BLaER1 (cell line): ENCODE results near the gene ZNF729.
"Not testable (repeated sequence)": the region's sequence is repeated elsewhere in the genome, so short reads cannot be mapped to it uniquely, and the experiment has no call there.

Source experiments
- H3K27ac ChIP-seq: shearing (Covaris generic); formaldehyde crosslinking; 2 replicates; pipeline ENCODE4 v1.8.1; 2022
- H3K27me3 ChIP-seq: shearing (Covaris generic); formaldehyde crosslinking; 2 replicates; pipeline ENCODE4 v1.8.1; 2022
- H3K36me3 ChIP-seq: shearing (Covaris generic); formaldehyde crosslinking; 2 replicates; pipeline ENCODE4 v1.8.1; 2022
- H3K4me1 ChIP-seq: shearing (Covaris generic); formaldehyde crosslinking; 2 replicates; pipeline ENCODE4 v1.8.1; 2022
- H3K4me2 ChIP-seq: shearing (Covaris generic); formaldehyde crosslinking; 2 replicates; pipeline ENCODE4 v1.8.1; 2022
- H3K4me3 ChIP-seq: shearing (Covaris generic); formaldehyde crosslinking; 2 replicates; pipeline ENCODE4 v1.8.1; 2022
- H3K9ac ChIP-seq: shearing (Covaris generic); formaldehyde crosslinking; 2 replicates; pipeline ENCODE4 v1.8.1; 2022
- H3K9me3 ChIP-seq: shearing (Covaris generic); formaldehyde crosslinking; 2 replicates; pipeline ENCODE4 v1.8.1; 2022
- H4K20me1 ChIP-seq: shearing (Covaris generic); formaldehyde crosslinking; 2 replicates; pipeline ENCODE4 v1.8.1; 2022
- Cebpa-rat ChIP-seq: shearing (Covaris generic); IDR thresholded peaks from 2 replicates; pipeline ENCODE4 v1.8.1; 2022

The ZNF729 gene

GRCh38 chr19:22286151-22286810 is at the start of gene ZNF729:
TSS of gene ZNF729 (plus strand) at chr19:22286441. CDS start at chr19:22286526, 85 bp downstream.
- no peak for TF ChIP-seq Cebpa-rat
- Histone ChIP-seq H3K9ac (no peak within 1 kb of the TSS), H3K27ac (no peak within 1 kb of the TSS), H3K4me1 (no peaks in the 10 kb centered on the region), H3K9me3 (peaks cover 26% of the 10 kb centered on the region), H3K4me2 (no peak within 1 kb of the TSS), H3K36me3 (no peaks in the 10 kb centered on the region), H3K27me3 (no peaks in the 10 kb centered on the region), H3K4me3 (no peak within 1 kb of the TSS), H4K20me1 (no peaks in the 10 kb centered on the region)

- Histone ChIP-seq H3K4me2 (no peak overlapping the region), H3K27me3 (no peaks in the 10 kb centered on the region), H3K36me3 (no peaks in the 10 kb centered on the region), H3K9ac (no peak overlapping the region), H3K4me1 (no peaks in the 10 kb centered on the region), H4K20me1 (no peaks in the 10 kb centered on the region), H3K4me3 (no peak overlapping the region), H3K9me3 (peaks cover 22% of the 10 kb centered on the region; the same call in 1 of the 2 replicates), H3K27ac (no peak overlapping the region)
- no peak for TF ChIP-seq Cebpa-rat
These were observed 29.4 kb upstream of the ZNF729 start for GRCh38 chr19:22256856-22257255.

- Histone ChIP-seq H3K27ac (no peak overlapping the region), H3K9me3 (peaks cover 27% of the 10 kb centered on the region; the same call in 1 of the 2 replicates), H4K20me1 (no peaks in the 10 kb centered on the region), H3K27me3 (no peaks in the 10 kb centered on the region), H3K36me3 (no peaks in the 10 kb centered on the region), H3K9ac (no peak overlapping the region), H3K4me1 (no peaks in the 10 kb centered on the region), H3K4me2 (no peak overlapping the region), H3K4me3 (no peak overlapping the region)
- no peak for TF ChIP-seq Cebpa-rat
These were observed 28.9 kb upstream of the ZNF729 start for GRCh38 chr19:22257381-22257780.

GRCh38 chr19:22257916-22258315 is 28.3 kb upstream of the ZNF729 start:
- Histone ChIP-seq H4K20me1 (no peaks in the 10 kb centered on the region), H3K36me3 (no peaks in the 10 kb centered on the region), H3K4me1 (no peaks in the 10 kb centered on the region), H3K27me3 (no peaks in the 10 kb centered on the region), H3K9me3 (peaks cover 29% of the 10 kb centered on the region; the same call in 1 of the 2 replicates), H3K4me2 (no peak overlapping the region), H3K4me3 (no peak overlapping the region), H3K9ac (no peak overlapping the region), H3K27ac (no peak overlapping the region)
- no peak for TF ChIP-seq Cebpa-rat

GRCh38 chr19:22260499-22260898 is 25.7 kb upstream of the ZNF729 start:
- H3K4me1 ChIP-seq, result peaks cover 4% of the 10 kb centered on the region; the same call in 1 of the 2 replicates
- no peak overlapping the region for H3K9ac ChIP-seq
- H3K9me3 ChIP-seq, result peaks cover 32% of the 10 kb centered on the region; the same call in 1 of the 2 replicates
- no peaks in the 10 kb centered on the region for H3K36me3 ChIP-seq
- no peak overlapping the region for H3K27ac ChIP-seq
- H3K27me3 ChIP-seq, result no peaks in the 10 kb centered on the region
- TF ChIP-seq Cebpa-rat, result no peak
- H3K4me2 ChIP-seq, result no peak overlapping the region
- no peaks in the 10 kb centered on the region for H4K20me1 ChIP-seq
- no peak overlapping the region for H3K4me3 ChIP-seq

GRCh38 chr19:22261596-22261995 is 24.6 kb upstream of the ZNF729 start:
- Histone ChIP-seq H3K9me3 (peaks cover 32% of the 10 kb centered on the region; the same call in 1 of the 2 replicates), H4K20me1 (no peaks in the 10 kb centered on the region), H3K4me2 (no peak overlapping the region), H3K27me3 (no peaks in the 10 kb centered on the region), H3K27ac (no peak overlapping the region), H3K4me1 (peaks cover 15% of the 10 kb centered on the region), H3K4me3 (no peak overlapping the region), H3K9ac (no peak overlapping the region), H3K36me3 (no peaks in the 10 kb centered on the region)
- TF ChIP-seq Cebpa-rat, result no peak

GRCh38 chr19:22263121-22263520 is 23.1 kb upstream of the ZNF729 start:
- Histone ChIP-seq H4K20me1 (no peaks in the 10 kb centered on the region), H3K36me3 (no peaks in the 10 kb centered on the region), H3K27ac (no peak overlapping the region), H3K4me3 (no peak overlapping the region), H3K27me3 (no peaks in the 10 kb centered on the region), H3K4me1 (peaks cover 19% of the 10 kb centered on the region), H3K9me3 (peaks cover 37% of the 10 kb centered on the region; the same call in 1 of the 2 replicates), H3K9ac (no peak overlapping the region), H3K4me2 (no peak overlapping the region)
- no peak for TF ChIP-seq Cebpa-rat

- H3K4me2 ChIP-seq, H3K27ac ChIP-seq, H3K9ac ChIP-seq, H3K4me3 ChIP-seq, H3K36me3 ChIP-seq, H3K27me3 ChIP-seq, H3K4me1 ChIP-seq, H4K20me1 ChIP-seq: not testable (repeated sequence)
- H3K9me3 ChIP-seq, result peaks cover 39% of the 10 kb centered on the region
These were observed 35.3 kb downstream of the ZNF729 start for GRCh38 chr19:22321554-22321953.

- peaks cover 28% of the 10 kb centered on the region for H3K9me3 ChIP-seq
- H3K9ac ChIP-seq, result no peak overlapping the region
- no peak overlapping the region for H3K4me3 ChIP-seq
- no peaks in the 10 kb centered on the region for H3K27me3 ChIP-seq
- no peak overlapping the region for H3K4me2 ChIP-seq
- no peaks in the 10 kb centered on the region for H3K36me3 ChIP-seq
- no peaks in the 10 kb centered on the region for H4K20me1 ChIP-seq
- TF ChIP-seq Cebpa-rat, result no peak
- H3K27ac ChIP-seq, result no peak overlapping the region
- H3K4me1 ChIP-seq, result no peaks in the 10 kb centered on the region
These were observed 40.0 kb downstream of the ZNF729 start for GRCh38 chr19:22326219-22326618.

- TF ChIP-seq Cebpa-rat, result no peak
- Histone ChIP-seq H3K27me3 (no peaks in the 10 kb centered on the region), H3K9me3 (peaks cover 17% of the 10 kb centered on the region), H3K4me1 (no peaks in the 10 kb centered on the region), H4K20me1 (no peaks in the 10 kb centered on the region), H3K36me3 (no peaks in the 10 kb centered on the region), H3K4me2 (no peak overlapping the region), H3K4me3 (no peak overlapping the region), H3K27ac (no peak overlapping the region), H3K9ac (no peak overlapping the region)
These were observed 41.1 kb downstream of the ZNF729 start for GRCh38 chr19:22327321-22327720.
